GM19397 (cell line): ENCODE results near the gene SEPTIN7.

Experiments
- ATAC-seq: cut with Tn5 transposase; IDR thresholded peaks from one replicate; pipeline ENCODE4 v1.9.1; 2021; ENCODE audit warnings: mild to moderate bottlenecking, moderate library complexity; ENCODE audit not compliant: unreplicated experiment

SEPTIN7 gene

GRCh38 chr7:35785250-35785649 is 15.6 kb upstream of the SEPTIN7 start:
- ATAC-seq = no peak

DNA sequence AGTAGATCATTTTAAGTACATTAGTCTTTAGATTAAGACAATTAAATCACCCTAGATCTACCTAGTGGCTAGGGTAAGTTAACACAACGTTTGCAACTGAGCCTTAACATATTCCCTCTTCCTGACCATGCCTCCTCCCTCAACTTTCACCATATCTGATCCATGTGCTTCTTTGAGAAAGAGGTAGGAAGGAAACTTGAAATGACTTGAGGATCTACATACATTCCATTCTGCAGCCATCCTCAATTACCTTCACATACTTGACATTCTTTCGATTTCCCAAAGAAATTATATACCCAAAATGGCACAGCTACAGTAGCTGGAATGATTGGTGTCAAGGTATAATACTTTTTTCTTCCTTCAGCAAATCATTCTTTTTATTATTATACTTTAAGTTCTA is 12.9 kb upstream of the SEPTIN7 start:
- no peak for ATAC-seq

- no peak for ATAC-seq
Observed at GRCh38 chr7:35792472-35792871, 8.4 kb upstream of the SEPTIN7 start.

GRCh38 chr7:35792873-35793489 is 7.9 kb upstream of the SEPTIN7 start:
- no peak for ATAC-seq

GRCh38 chr7:35797311-35797710 is 3.5 kb upstream of the SEPTIN7 start:
- ATAC-seq = no peak

GRCh38 chr7:35799846-35800717 is 775 bp upstream of the SEPTIN7 start:
- peak; percentile 46 for ATAC-seq

- ATAC-seq = peak; percentile 34
Observed at GRCh38 chr7:35801392-35802101, 690 bp downstream of the SEPTIN7 start.

DNA sequence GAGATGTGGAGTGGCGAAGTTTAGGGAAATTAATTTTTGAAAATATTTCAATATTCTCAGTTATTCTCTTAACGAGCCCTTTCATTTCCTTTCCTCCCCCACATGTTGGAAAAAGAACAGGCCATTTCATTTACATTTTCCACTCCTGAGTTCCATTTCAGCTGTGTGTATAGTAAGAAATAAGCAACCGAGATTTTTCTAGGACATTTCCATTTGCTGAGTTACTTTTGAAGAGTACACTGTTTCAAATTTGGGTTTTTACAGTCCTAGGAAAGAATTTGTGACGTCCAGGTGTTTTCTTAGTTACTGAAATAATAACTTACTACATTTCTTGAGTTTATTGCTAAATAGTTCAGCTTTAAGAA is 1.2 kb downstream of the SEPTIN7 start:
- ATAC-seq = no peak

DNA sequence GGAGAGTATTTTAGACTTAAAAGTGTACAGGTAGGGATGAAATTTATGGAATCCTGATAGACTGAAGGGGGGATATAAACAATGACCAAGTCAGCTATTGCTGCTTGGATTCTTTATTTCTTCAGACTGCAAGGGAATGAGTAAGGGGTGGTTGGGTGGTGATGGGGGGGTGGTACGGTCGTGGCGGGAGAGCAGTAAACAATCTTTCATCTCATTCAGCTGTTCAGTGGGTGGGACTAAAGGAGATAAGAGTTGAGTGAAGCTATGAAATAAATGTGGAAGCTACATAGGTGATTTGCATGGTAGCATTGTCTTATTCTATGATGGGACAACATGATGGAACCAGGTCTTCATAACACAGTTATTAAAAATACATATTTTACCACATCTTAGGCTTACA is 1.8 kb downstream of the SEPTIN7 start:
- ATAC-seq = no peak

- no peak for ATAC-seq
Observed at GRCh38 chr7:35804231-35804970, 3.5 kb downstream of the SEPTIN7 start.

- no peak for ATAC-seq
Observed at GRCh38 chr7:35805876-35806275, 5.0 kb downstream of the SEPTIN7 start.

GRCh38 chr7:35816514-35816913 is 15.7 kb downstream of the SEPTIN7 start:
- no peak for ATAC-seq

GRCh38 chr7:35817181-35817580 is 16.3 kb downstream of the SEPTIN7 start:
- ATAC-seq = no peak

GRCh38 chr7:35817930-35818329 is 17.1 kb downstream of the SEPTIN7 start:
- no peak for ATAC-seq

- no peak for ATAC-seq
Observed at GRCh38 chr7:35818513-35818912, 17.7 kb downstream of the SEPTIN7 start.

DNA sequence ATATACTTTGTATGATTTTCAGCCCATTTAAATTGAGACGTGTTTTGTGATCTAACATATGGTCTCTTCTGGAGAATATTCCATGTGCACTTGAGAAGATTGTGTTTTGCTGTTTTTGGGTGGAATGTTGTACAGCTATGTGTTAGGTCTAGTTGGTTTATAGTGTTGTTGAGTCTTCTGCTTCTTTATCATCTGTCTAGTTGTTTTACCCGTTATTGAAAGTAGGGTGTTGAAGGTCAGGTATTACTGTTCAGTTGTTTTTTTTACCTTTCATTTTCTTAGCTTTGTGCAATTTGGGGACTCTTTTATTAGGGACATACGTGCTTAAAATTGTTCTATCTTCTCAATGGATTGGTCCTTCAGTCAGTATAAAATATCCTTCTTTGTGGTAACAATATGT is 18.5 kb downstream of the SEPTIN7 start:
- no peak for ATAC-seq

- no peak for ATAC-seq
Observed at GRCh38 chr7:35819954-35820703, 19.3 kb downstream of the SEPTIN7 start.

GRCh38 chr7:35820858-35821257 is 20.0 kb downstream of the SEPTIN7 start:
- ATAC-seq = no peak

DNA sequence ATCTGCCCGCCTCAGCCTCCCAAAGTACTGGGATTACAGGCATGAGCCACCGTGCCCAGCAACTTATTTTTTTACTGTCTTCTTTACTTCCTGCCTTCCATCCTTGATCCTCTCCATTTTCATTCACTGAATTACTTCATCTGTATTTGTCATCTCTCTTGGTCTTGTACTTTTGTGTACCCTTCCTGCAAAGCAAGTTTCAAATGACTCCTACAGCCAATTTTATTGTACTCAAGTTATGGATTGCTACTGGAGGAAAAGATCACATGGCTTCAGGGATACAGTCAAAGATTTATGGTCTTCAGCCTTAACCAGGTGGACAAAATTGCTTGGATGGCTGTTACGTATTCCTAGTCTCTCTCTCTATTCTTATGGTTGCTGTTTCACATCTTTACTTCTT is 22.6 kb downstream of the SEPTIN7 start:
- no peak for ATAC-seq

DNA sequence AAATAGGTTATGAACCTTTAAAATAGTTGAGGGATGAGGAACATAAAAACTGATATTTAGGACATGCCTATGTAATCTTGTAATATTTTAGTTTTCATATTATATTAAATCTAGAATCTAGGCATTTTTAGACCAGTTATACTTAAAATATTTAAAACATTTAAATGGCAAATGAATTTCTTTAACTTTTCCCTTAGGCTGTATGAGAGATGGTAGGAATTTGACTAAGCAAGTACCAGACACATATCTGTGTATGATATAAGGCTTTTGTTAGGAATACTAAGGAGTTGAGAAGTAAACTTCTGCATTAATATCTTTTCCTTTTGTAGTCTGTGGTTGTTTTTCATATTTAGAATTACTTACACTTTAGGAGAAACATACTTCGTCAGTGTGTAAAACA is 25.1 kb downstream of the SEPTIN7 start:
- ATAC-seq = no peak
